Endothelial cell of umbilical vein (primary cell): ENCODE measurements around the gene CASKIN1.

ENCODE experiments used
- CTCF ChIP-seq, 2 donors: IDR thresholded peaks; 1 replicate in 1 of 2; 2 replicates in 1 of 2; pipeline ENCODE4 v1.5.1; 2011; ENCODE audit warnings: low read length in 2 of 2, mild to moderate bottlenecking in 2 of 2, moderate library complexity in 2 of 2, control low read depth in 1 of 2, inconsistent platforms in 1 of 2, low read depth in 1 of 2; ENCODE audit not compliant: insufficient read depth in 1 of 2; ENCODE audit errors: extremely low read depth in 1 of 2
- EZH2 ChIP-seq: IDR thresholded peaks from 2 replicates; pipeline ENCODE4 v1.6.1; 2012; ENCODE audit warnings: borderline replicate concordance, low read depth, mild to moderate bottlenecking, moderate library complexity, low read length, inconsistent platforms; ENCODE audit not compliant: severe bottlenecking
- GATA2 ChIP-seq: IDR thresholded peaks from 2 replicates; pipeline ENCODE4 v1.7.0; 2011; ENCODE audit warnings: low read depth, mild to moderate bottlenecking, moderate library complexity, mixed read lengths, low read length; ENCODE audit not compliant: insufficient read length, insufficient read depth
- MAX ChIP-seq: IDR thresholded peaks from 2 replicates; pipeline ENCODE4 v1.6.1; 2011; ENCODE audit not compliant: insufficient read depth, insufficient read length
- MYC ChIP-seq: IDR thresholded peaks from one replicate; pipeline ENCODE4 v1.6.1; 2011; ENCODE audit warnings: mild to moderate bottlenecking, low read depth, low read length

- TF ChIP-seq MAX (no peak), GATA2 (no peak), CTCF (IDR thresholded peaks at IDR 0.05; ENCODE audit: extremely low read depth in 1 of 2, insufficient read depth in 1 of 2, low read depth in 1 of 2, low read length in 2 of 2) (no peak), EZH2 (no peak), MYC (no peak)
These were observed 31.9 kb upstream of the CASKIN1 start for GRCh38 chr16:2228161-2228824.
